NCI-H226 (cell line): ENCODE data around the gene KRT9.

Experiments
- DNase-seq: peaks from one replicate; pipeline ENCODE4 v3.0.0-alpha.2; 2015

The KRT9 gene

GRCh38 chr17:41523787-41524186 lies 48.1 kb downstream of the KRT9 start:
- DNase-seq: peak; percentile 30

- no peak for DNase-seq
These were observed 48.6 kb downstream of the KRT9 start for GRCh38 chr17:41523225-41523593.

- DNase-seq: peak; percentile 70
These were observed 49.3 kb downstream of the KRT9 start for GRCh38 chr17:41522301-41523224.

GRCh38 chr17:41521574-41522261 lies 50.1 kb downstream of the KRT9 start:
- peak; percentile 93 for DNase-seq

GRCh38 chr17:41520821-41521521 lies 50.9 kb downstream of the KRT9 start:
- peak; percentile 82 for DNase-seq

GRCh38 chr17:41519501-41520224 lies 52.2 kb downstream of the KRT9 start:
- peak; percentile 83 for DNase-seq

- peak; percentile 79 for DNase-seq
These were observed 52.9 kb downstream of the KRT9 start, which contains the start of gene KRT15 for GRCh38 chr17:41518789-41519449. TSS of gene KRT15 (minus strand) at chr17:41518890. CDS start at chr17:41518827, 63 bp downstream.

GRCh38 chr17:41518031-41518430 lies 53.8 kb downstream of the KRT9 start:
- no peak for DNase-seq

- DNase-seq: no peak
These were observed 55.0 kb downstream of the KRT9 start for GRCh38 chr17:41516830-41517283.

GRCh38 chr17:41516147-41516829 lies 55.6 kb downstream of the KRT9 start:
- no peak for DNase-seq
